Measurements from ENCODE around the gene SMIM41. TPM values are rescaled to one million over a fixed set of nuclear protein-coding genes. Genes with fewer than 3 reads are reported as not detected.

The SMIM41 gene
- total and polyA plus RNA-seq, 12 donors: 0.19 to 0.52 (median 0.27) TPM; not detected in 8

GRCh38 chr12:52151837-52152783, 72.6 kb downstream of the SMIM41 start:
- intact Hi-C loops (cut with DNase I): loop anchor here in 9 of 10 donors (5.0 to 10.0 kb wide), 9 partner anchors 173 to 833 kb away; partner anchors contain the start of gene KRT83 (in 1 of the 9)
- Histone ChIP-seq H3K36me3 (no peaks in the 10 kb centered on the region), H3K9me3 (no peaks in the 10 kb centered on the region), H3K4me3 (peak overlapping the region in 9 of 10 donors; percentile 17 to 52 (median 44)), H3K27ac (peak overlapping the region in 5 of 10 donors; percentile 24 to 72 (median 34)), H3K27me3 (peaks cover 0 to 11% (median 0%) of the 10 kb centered on the region in 7 donors), H3K4me1 (peaks cover 29 to 51% (median 38%) of the 10 kb centered on the region in 9 donors)
- TF ChIP-seq CTCF (IDR thresholded peaks at IDR 0.05): peak; percentile 68 to 95 (median 92)
- ATAC-seq: peak; percentile 41 to 68 (median 60)
- peak; percentile 63 to 82 for DNase-seq
- 16 to 18% methylated on average over 55 to 63 of the region's 63 CpGs for WGBS, 2 donors

- H3K27ac ChIP-seq: peak overlapping the region in 3 of 10 donors; percentile 34 to 72 (median 35)
- no peaks in the 10 kb centered on the region for H3K9me3 ChIP-seq
- WGBS, 2 donors: 86 to 89% methylated on average over 5 of the region's 5 CpGs
- TF ChIP-seq CTCF (IDR thresholded peaks at IDR 0.05): no peak
- no peak for ATAC-seq
- DNase-seq: no peak
- intact Hi-C loops (cut with DNase I): loop anchor here in 9 of 10 donors (5.0 to 10.0 kb wide), 9 partner anchors 172 to 832 kb away; partner anchors contain the start of gene KRT83 (in 1 of the 9)
- H3K36me3 ChIP-seq: no peaks in the 10 kb centered on the region
- H3K4me3 ChIP-seq: no peak overlapping the region
- peaks cover 25 to 46% (median 31%) of the 10 kb centered on the region in 9 donors for H3K4me1 ChIP-seq
- H3K27me3 ChIP-seq: peaks cover 0 to 11% (median 0%) of the 10 kb centered on the region in 7 donors
Measured at GRCh38 chr12:52152905-52153317, 73.4 kb downstream of the SMIM41 start.

- Histone ChIP-seq H3K27ac (peak overlapping the region in 2 of 10 donors; percentile 0 to 39), H3K27me3 (peaks cover 0 to 11% (median 0%) of the 10 kb centered on the region in 7 donors), H3K9me3 (no peaks in the 10 kb centered on the region), H3K4me1 (peaks cover 5 to 25% (median 12%) of the 10 kb centered on the region in 9 donors), H3K36me3 (no peaks in the 10 kb centered on the region), H3K4me3 (no peak overlapping the region)
- DNase-seq: peak in 1 of 2 donors; percentile 14
- 49 to 56% methylated on average over 8 of the region's 8 CpGs for WGBS, 2 donors
- intact Hi-C loops (cut with DNase I): loop anchor here (5.0 to 10.0 kb wide), 15 partner anchors 122 to 832 kb away; partner anchors contain the start of gene KRT83 (in 1 of the 10)
- no peak for TF ChIP-seq CTCF (IDR thresholded peaks at IDR 0.05)
- peak in 4 of 8 donors; percentile 9 to 51 (median 22) for ATAC-seq
Measured at GRCh38 chr12:52155048-52155868, 75.8 kb downstream of the SMIM41 start.
